Adipocyte (in vitro differentiated cells): ENCODE results near the gene TRPM2.

Source experiments
- DNase-seq: peaks from one replicate; pipeline ENCODE4 v3.0.0-alpha.2; 2015; ENCODE audit warnings: low read depth
- H3K27me3 ChIP-seq: replicated peaks from 2 replicates; pipeline ENCODE4 v1.7.0; 2013; ENCODE audit warnings: mild to moderate bottlenecking, low read length, moderate library complexity; ENCODE audit not compliant: control insufficient read depth, insufficient read depth
- H3K36me3 ChIP-seq: 2 replicates; pipeline ENCODE4 v1.7.0; 2013; ENCODE audit warnings: low read length, mild to moderate bottlenecking, moderate library complexity; ENCODE audit not compliant: control insufficient read depth, insufficient read depth, severe bottlenecking
- H3K4me1 ChIP-seq: 2 replicates; pipeline ENCODE4 v1.7.0; 2013; ENCODE audit warnings: mild to moderate bottlenecking, low read length, moderate library complexity; ENCODE audit not compliant: control insufficient read depth, insufficient read depth
- H3K4me3 ChIP-seq: 2 replicates; pipeline ENCODE4 v1.7.0; 2013; ENCODE audit warnings: mild to moderate bottlenecking, low read length, moderate library complexity
- H3K9ac ChIP-seq: 2 replicates; pipeline ENCODE4 v1.7.0; 2013; ENCODE audit warnings: mild to moderate bottlenecking, low read length, moderate library complexity
- H3K9me3 ChIP-seq: 2 replicates; pipeline ENCODE4 v1.7.0; 2013; ENCODE audit warnings: mild to moderate bottlenecking, low read length, moderate library complexity; ENCODE audit not compliant: control insufficient read depth

The TRPM2 gene

DNA sequence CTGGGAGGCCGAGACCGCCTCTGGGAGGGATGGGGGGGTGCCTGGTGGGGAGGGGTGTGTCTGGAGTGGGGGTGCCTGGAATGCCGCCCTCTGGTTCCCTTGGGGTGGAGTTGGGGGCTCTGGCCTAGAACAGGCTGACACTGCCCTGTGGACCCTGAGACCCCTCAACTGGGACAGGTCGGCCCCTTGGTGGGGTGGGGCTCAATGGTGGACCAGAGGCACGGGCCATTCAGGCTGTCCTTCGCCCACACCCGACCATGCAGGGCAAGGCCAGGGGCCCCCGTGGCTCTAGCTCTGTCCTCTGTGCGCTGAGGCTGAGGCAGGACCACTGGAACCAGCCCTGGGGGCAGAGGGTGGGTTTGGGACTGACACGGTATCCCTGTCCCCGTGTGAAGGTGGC, 38.9 kb upstream of the TRPM2 start:
- peaks cover 59% of the 10 kb centered on the region for H3K36me3 ChIP-seq
- no peaks in the 10 kb centered on the region for H3K9me3 ChIP-seq
- DNase-seq = no peak
- H3K9ac ChIP-seq = no peak overlapping the region
- H3K4me3 ChIP-seq = no peak overlapping the region
- no peaks in the 10 kb centered on the region for H3K4me1 ChIP-seq
- H3K27me3 ChIP-seq = no peaks in the 10 kb centered on the region

DNA sequence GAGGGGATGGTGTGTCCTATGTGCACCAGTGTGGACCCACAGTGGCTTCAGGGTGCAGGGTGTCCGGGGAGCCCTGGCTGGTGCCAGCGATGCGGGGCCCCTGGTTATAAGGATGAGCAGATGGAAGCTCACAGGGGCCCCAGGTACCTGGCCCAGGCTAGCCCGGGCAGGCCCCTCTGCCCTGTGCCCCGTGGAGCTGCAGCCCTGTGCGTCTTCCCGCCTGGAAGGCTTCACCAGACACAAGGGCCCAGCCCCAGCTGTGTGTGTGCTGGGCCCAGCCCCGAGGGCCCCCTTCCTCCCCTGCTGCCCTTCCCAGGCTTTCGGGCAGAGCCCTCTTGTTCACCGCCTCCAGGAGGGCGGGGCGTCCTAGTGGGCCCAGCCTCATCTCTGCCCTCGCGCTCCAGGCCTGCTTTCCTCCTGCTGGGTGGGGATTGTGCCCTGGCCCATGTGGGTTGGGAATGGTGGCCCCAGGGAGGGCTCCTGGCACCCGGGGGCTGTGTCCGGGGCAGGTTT, 37.7 kb upstream of the TRPM2 start:
- Histone ChIP-seq H3K9me3 (no peaks in the 10 kb centered on the region), H3K9ac (no peak overlapping the region), H3K4me3 (no peak overlapping the region), H3K36me3 (peaks cover 60% of the 10 kb centered on the region), H3K27me3 (no peaks in the 10 kb centered on the region), H3K4me1 (no peaks in the 10 kb centered on the region)
- DNase-seq = no peak

DNA sequence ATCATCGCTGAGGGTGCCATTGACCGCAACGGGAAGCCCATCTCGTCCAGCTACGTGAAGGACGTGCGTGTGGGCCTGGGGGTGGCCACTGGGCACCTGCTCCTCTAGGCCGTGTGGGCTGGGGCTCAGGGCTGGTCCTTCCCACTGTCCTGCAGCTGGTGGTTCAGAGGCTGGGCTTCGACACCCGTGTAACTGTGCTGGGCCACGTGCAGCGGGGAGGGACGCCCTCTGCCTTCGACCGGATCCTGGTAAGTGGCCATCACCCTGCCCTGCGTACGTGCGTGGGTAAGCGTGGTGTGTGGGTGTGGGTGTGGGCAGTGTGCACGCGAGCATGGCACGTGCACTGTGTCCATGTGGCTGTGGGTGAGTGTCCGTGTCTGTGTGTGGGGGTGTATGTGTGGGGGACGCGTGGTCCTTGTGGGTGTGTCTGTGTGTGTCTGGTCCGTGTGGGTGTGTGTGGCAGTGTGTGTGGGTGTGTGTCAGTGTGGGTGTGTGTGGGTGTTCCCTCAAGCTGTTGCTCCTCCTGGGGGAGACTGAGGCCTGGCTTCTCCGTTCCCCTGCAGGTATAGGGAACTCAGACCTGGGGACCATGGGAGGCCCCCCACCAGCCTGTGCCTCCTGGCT, 37.0 kb upstream of the TRPM2 start:
- no peaks in the 10 kb centered on the region for H3K4me1 ChIP-seq
- H3K27me3 ChIP-seq = no peaks in the 10 kb centered on the region
- no peak overlapping the region for H3K4me3 ChIP-seq
- no peak for DNase-seq
- H3K9me3 ChIP-seq = no peaks in the 10 kb centered on the region
- H3K36me3 ChIP-seq = peaks cover 54% of the 10 kb centered on the region
- H3K9ac ChIP-seq = no peak overlapping the region

DNA sequence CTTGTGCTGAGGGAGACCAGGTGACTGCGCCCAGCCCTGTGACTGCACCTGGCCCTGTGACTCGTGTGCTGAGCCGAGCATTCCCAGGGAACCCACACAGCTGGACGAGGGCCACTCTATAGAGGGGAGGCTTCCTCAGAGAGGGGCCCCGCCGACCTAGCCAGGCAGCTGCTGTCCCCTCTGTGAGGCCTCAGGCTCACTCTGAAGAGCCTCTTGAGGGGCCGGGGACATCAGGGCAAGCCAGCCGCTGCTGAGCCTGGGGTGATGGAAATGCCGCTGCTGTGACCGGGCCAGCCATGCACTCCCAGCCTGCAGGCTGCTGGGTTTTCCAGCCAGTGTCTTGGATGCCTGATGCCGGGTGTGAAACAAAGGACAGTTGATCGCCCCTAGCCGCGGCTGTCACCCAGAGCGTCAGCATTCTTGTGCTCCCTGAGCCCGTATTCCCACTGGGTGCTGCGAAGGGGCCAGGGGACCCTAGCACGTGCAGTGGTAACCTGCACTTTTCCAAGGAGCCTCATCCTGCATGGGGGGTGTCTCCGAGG, 36.1 kb upstream of the TRPM2 start:
- Histone ChIP-seq H3K27me3 (no peaks in the 10 kb centered on the region), H3K4me1 (no peaks in the 10 kb centered on the region), H3K4me3 (no peak overlapping the region), H3K9ac (no peak overlapping the region), H3K36me3 (peaks cover 54% of the 10 kb centered on the region), H3K9me3 (no peaks in the 10 kb centered on the region)
- DNase-seq = no peak

DNA sequence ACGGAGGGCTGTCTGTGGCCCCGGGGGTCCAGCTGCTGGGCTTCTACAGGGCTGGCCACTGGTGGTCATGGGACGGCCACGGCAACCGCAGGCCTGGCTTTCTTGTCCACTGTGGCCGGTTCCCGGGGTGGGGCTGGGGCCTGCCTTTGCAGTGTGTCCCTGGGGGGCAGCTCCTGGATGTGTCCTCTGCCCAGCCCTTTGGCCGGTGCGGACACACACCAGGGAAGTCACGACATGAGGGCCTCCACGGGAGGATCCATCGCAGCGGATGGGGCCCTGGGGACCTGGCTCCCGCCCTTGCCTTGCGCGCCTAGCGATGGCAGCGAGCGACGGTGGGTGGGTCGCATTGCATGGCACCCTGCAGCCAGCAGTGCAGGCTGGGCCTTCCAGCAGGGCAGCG, 35.5 kb upstream of the TRPM2 start:
- Histone ChIP-seq H3K27me3 (no peaks in the 10 kb centered on the region), H3K36me3 (peaks cover 51% of the 10 kb centered on the region), H3K9me3 (no peaks in the 10 kb centered on the region)

DNA sequence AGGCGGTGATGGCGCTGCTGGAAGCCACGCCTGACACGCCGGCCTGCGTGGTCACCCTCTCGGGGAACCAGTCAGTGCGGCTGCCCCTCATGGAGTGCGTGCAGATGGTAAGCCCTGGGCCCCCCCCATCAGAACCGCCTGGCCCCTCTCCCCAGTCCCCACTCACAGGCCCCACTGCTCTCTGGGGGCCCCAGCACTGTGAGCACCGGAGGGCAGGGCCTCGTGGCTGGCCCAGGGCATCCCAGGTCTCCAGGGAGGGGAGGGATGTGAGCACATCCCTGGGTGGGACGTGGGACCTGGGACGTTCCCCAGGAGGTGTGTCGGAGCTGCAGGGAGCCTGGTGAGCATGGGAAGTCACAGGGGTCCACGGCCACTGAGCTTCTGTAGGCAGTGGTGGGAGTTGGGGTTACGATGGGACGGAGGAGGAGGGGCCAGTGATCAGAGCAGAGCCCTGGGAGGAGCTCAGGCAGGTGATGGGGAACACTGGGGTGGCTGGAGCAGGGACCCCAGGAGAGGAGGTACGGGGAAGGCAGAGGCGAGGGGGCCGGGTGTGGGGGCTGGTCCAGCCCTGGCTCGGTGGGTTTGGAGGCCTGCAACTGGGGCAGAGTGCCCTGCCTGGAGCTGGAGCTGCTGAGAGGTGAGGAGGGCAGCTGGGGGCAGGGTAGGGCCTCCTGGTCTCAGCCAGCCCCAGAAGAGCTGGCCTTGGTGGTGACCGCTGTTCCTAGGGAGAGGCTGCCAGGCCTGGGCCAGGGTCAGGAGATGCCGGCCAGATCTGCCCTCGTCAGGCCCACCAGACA, 34.7 kb upstream of the TRPM2 start:
- no peaks in the 10 kb centered on the region for H3K27me3 ChIP-seq
- H3K9ac ChIP-seq = no peak overlapping the region
- H3K4me3 ChIP-seq = no peak overlapping the region
- H3K36me3 ChIP-seq = peaks cover 47% of the 10 kb centered on the region
- no peaks in the 10 kb centered on the region for H3K4me1 ChIP-seq
- no peaks in the 10 kb centered on the region for H3K9me3 ChIP-seq
- DNase-seq = no peak

More for the DNA sequence above, 35.5 kb upstream of the TRPM2 start:
- Histone ChIP-seq H3K4me1 (no peaks in the 10 kb centered on the region), H3K9ac (no peak overlapping the region), H3K4me3 (no peak overlapping the region)
- DNase-seq = no peak

DNA sequence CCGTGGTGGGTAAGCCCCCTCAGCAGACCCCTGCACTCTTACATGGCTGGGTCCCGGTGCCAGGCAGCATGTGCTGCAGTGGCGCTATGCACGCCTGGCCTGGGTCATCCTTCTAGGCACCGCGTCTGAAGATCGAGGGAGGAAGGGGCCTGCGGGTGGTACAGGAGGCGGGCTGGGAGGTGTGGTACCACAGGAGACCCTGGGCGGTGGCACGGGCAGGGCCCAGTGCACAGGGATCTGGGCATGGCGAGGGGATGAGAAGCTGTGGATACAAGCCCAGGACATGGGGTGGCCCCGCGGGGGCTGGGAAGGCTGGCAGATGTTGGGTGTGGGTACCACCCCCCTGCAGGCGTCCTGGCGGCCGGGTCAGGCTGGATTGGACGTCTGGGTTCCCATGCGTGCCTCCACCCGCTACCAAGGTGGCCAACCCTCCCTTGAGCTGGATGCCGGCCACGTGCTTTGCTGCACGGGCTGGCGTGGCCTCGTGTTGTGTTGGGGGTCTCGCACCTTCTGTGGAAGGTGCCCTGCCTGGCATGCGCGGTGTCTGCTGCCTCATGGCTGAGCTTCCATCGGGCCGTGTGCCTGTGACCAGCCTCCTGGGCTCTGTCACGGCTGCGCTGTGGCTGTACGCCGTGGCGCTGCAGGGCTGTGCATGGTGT, 33.9 kb upstream of the TRPM2 start:
- peaks cover 55% of the 10 kb centered on the region for H3K36me3 ChIP-seq
- no peak overlapping the region for H3K4me3 ChIP-seq

DNA sequence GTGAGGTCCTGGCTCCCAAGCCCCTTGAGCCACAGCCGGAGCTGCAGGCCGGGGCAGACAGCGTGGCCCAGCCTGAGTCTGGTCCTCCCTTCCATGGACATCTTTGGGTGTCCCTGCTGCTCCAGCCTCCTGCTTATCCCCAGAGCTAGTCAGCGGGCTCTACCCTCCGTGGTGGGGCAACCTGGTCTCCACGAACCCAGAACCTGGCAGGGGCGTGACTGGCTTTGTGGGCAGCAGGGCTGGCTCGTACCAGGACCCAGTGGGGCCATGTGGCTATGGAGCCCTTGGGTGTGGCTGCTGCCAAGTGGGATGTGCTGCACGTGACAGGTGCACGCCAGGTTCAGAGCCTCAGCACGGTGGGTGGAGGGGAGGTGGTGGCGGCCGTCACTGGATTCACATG, 32.6 kb upstream of the TRPM2 start:
- Histone ChIP-seq H3K27me3 (no peaks in the 10 kb centered on the region), H3K36me3 (peaks cover 57% of the 10 kb centered on the region), H3K4me1 (no peaks in the 10 kb centered on the region), H3K9ac (no peak overlapping the region), H3K4me3 (no peak overlapping the region), H3K9me3 (no peaks in the 10 kb centered on the region)
- no peak for DNase-seq

More for the DNA sequence above, 33.9 kb upstream of the TRPM2 start:
- no peak overlapping the region for H3K9ac ChIP-seq
- no peaks in the 10 kb centered on the region for H3K27me3 ChIP-seq
- no peak for DNase-seq
- H3K9me3 ChIP-seq = no peaks in the 10 kb centered on the region
- H3K4me1 ChIP-seq = no peaks in the 10 kb centered on the region

DNA sequence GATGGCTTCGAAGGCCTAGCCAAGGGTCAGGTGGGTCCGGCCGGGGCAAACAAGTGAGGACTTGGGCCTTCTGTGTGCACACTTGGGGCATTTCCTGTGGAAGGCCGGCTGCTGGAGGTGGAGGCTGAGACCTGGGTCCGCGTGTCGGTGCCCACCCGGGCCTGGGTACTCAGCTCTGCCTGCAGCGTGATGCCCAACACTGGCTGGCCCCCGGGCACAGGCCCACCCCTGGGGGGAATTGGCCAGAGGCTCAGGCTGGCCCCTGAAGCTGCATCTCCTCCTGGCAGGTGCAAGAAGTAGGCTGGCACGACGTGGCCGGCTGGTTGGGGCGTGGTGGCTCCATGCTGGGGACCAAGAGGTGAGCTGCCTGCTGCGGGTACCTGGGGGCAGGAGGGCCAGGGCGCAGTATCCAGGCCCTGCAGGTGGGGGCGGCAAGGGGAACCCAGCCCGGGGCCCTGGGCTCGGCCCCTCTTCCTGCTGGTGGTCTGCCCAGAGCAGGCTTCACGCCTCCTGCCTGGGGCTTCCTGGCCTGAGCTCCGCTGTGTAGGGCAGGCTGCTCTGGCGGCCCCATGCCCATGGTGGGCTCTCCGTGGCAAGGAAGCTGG, 31.5 kb upstream of the TRPM2 start:
- Histone ChIP-seq H3K4me1 (no peaks in the 10 kb centered on the region), H3K27me3 (no peaks in the 10 kb centered on the region), H3K4me3 (no peak overlapping the region), H3K9me3 (no peaks in the 10 kb centered on the region), H3K9ac (no peak overlapping the region), H3K36me3 (peaks cover 51% of the 10 kb centered on the region)
- no peak for DNase-seq

DNA sequence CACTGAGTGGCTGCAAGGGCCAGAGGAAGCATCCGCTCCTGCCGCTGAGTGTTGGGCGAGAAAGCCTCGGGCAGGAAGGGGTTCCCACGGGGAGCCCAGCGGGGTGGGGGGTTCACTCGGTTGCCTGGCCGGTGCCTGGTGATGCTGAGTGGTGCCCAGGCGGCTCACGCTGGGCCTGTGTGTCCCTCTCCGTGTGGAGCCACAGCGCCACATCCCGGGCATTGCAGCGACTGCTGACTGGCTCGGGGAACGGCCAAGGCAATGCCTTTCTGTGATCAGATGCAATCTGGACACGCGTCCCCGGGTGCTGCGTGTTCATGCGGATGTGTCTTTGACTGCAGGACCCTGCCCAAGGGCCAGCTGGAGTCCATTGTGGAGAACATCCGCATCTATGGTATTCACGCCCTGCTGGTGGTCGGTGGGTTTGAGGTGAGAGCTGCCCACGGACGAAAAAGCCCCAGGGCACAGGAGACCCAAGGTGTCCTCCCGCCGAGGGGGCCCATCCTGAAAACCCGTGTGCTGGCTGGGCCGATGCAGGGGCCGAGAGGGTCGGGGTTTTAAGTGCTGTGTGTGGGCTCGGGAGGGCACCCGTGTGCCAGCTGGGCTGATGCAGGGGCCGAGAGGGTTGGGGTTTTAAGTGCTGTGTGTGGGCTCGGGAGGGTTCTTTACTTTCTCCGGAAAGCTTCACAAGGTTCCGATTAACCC, 30.6 kb upstream of the TRPM2 start:
- Histone ChIP-seq H3K4me1 (no peaks in the 10 kb centered on the region), H3K9me3 (no peaks in the 10 kb centered on the region), H3K4me3 (no peak overlapping the region), H3K36me3 (peaks cover 46% of the 10 kb centered on the region), H3K9ac (no peak overlapping the region), H3K27me3 (no peaks in the 10 kb centered on the region)
- DNase-seq = no peak
